Stomach (tissue), 4 donors: ENCODE results near the gene ATP8A2.

Source experiments
- CTCF ChIP-seq, 7 experiments: fragments of 450-650 bp in 4 of 7; fragments of 200-600 bp in 3 of 7; sonication (generic) in 3 of 7; IDR thresholded peaks; one replicate each; pipeline ENCODE4 v1.5.1; 2016 to 2019; ENCODE audit warnings: antibody characterized with exemption in 7 of 7, control low read depth in 2 of 7, mild to moderate bottlenecking in 1 of 7
- EP300 ChIP-seq: sonication (generic); formaldehyde crosslinking; IDR thresholded peaks from one replicate; pipeline ENCODE4 v1.6.1; 2017; ENCODE audit warnings: antibody characterized with exemption
- POLR2A ChIP-seq, 4 donors: fragments of 450-650 bp; IDR thresholded peaks; one replicate each; pipeline ENCODE4 v1.6.1; 2016; ENCODE audit warnings: antibody characterized with exemption in 4 of 4, control low read depth in 2 of 4, mild to moderate bottlenecking in 1 of 4, moderate library complexity in 1 of 4
- POLR2AphosphoS5 ChIP-seq, 3 donors: sonication (generic); formaldehyde crosslinking; IDR thresholded peaks; one replicate each; pipeline ENCODE4 v1.6.1; 2016; ENCODE audit warnings: antibody characterized with exemption in 3 of 3

GRCh38 chr13:25771202-25771601, 399.4 kb downstream of the ATP8A2 start:
- TF ChIP-seq CTCF (IDR thresholded peaks at IDR 0.05) (no peak), POLR2AphosphoS5 (IDR thresholded peaks at IDR 0.05) (no peak), EP300 (no peak), POLR2A (IDR thresholded peaks at IDR 0.05) (no peak)
